ENCODE results near the gene SDK1. TPM values are rescaled to one million over a fixed set of nuclear protein-coding genes. Genes with fewer than 3 reads are reported as not detected.

The SDK1 gene
- total RNA-seq, 1 experiment from 2014 or later = 9.3 TPM

DNA sequence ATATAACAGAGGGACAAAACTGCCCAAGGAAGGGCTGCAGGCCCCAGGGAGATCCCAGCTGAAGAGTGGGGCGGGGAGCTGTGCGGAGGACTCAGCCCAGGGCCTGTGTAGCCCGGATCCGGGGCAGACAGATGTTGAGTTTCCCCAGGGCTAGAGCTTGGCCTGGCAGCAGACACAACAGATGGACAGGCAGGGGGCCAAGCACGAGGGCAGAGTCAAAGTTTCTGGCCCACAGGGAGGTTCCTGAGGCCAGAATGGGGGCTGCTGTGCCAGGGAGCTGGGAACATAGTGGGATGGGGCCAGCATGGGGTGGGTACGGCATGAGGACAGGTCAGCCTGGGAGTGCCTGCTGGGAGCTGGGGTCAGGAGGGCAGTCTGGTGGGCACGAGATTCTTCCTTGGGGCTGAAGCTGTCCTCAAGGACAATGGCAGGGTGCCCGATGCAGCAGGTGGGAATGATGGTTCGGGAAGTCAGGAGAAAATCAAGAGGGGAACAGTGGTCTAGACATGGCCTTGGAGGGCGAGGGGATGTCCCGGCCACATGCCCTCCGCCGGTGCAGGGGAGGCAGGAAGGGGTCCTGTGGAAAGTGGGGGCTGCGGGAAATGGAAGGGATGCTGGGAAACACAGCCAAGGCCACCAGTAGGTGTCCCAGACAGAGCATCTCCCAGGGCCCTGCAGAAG is 862.0 kb downstream of the SDK1 start:
- ATAC-seq (no peak), DNase-seq (ENCODE audit: low spot score) (no peak)
- no peaks in the 10 kb centered on the region for H3K27me3 Mint-ChIP-seq (ENCODE audit: low read depth)
- H3K9me3 Mint-ChIP-seq = no peaks in the 10 kb centered on the region
- TF ChIP-seq, protein P1, sequence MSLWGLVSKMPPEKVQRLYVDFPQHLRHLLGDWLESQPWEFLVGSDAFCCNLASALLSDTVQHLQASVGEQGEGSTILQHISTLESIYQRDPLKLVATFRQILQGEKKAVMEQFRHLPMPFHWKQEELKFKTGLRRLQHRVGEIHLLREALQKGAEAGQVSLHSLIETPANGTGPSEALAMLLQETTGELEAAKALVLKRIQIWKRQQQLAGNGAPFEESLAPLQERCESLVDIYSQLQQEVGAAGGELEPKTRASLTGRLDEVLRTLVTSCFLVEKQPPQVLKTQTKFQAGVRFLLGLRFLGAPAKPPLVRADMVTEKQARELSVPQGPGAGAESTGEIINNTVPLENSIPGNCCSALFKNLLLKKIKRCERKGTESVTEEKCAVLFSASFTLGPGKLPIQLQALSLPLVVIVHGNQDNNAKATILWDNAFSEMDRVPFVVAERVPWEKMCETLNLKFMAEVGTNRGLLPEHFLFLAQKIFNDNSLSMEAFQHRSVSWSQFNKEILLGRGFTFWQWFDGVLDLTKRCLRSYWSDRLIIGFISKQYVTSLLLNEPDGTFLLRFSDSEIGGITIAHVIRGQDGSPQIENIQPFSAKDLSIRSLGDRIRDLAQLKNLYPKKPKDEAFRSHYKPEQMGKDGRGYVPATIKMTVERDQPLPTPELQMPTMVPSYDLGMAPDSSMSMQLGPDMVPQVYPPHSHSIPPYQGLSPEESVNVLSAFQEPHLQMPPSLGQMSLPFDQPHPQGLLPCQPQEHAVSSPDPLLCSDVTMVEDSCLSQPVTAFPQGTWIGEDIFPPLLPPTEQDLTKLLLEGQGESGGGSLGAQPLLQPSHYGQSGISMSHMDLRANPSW (CRISPR knock-in tag; conservative IDR thresholded peaks at IDR 0.05; ENCODE audit: low read depth) = no peak
- TF ChIP-seq NR3C1 (CRISPR knock-in tag; conservative IDR thresholded peaks at IDR 0.05; ENCODE audit: low read depth) (no peak), FOXJ3 (CRISPR knock-in tag; IDR thresholded peaks at IDR 0.05; ENCODE audit: borderline replicate concordance) (no peak), ESRRA (CRISPR knock-in tag; IDR thresholded peaks at IDR 0.05; ENCODE audit: borderline replicate concordance) (no peak), ETV6 (CRISPR knock-in tag; IDR thresholded peaks at IDR 0.05) (no peak), OVOL2 (CRISPR knock-in tag; IDR thresholded peaks at IDR 0.05; ENCODE audit: borderline replicate concordance) (no peak), GABPB1 (CRISPR knock-in tag; IDR thresholded peaks at IDR 0.05) (no peak)
- H3K36me3 Mint-ChIP-seq = no peaks in the 10 kb centered on the region
- POLR2A ChIA-PET = no interaction called here
- H3K4me3 Mint-ChIP-seq = no peak overlapping the region
- CTCF ChIA-PET = no interaction called here
- peaks cover 13% of the 10 kb centered on the region for H3K4me1 Mint-ChIP-seq
- no peak overlapping the region for H3K27ac Mint-ChIP-seq

DNA sequence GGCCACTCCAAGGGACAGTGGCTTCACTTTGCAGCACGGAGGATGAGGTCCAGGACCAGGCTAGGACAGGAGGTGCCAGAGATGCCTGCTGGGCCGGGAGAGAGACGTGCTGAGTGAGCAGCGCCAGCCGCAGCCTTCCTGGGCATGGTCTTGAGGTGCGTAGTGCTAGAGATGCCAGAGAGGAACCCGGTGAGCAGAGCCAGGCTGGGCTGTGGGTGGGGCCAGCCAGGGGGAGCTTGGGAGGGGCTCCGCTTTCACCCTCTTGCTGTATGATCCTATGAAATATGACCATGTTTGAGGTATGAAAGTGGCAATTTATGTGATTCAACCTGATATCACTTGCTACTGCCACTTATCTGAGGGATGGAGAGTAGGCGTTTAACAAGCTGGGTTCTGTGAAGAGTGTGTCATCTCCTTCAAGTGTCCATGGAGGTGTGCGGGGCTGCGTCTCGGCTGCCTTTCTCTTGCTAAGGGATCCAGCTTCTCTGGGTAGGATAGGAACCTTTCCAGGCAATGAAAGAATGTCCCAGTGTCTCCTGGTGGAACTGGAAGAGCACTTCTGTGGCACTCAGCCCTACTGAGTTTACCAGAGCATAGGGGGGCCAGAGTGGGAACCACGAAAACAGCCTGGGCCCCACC is 862.6 kb downstream of the SDK1 start:
- POLR2A ChIA-PET = no interaction called here
- Mint-ChIP-seq H3K27ac (no peak overlapping the region), H3K27me3 (ENCODE audit: low read depth) (no peaks in the 10 kb centered on the region), H3K4me1 (peaks cover 13% of the 10 kb centered on the region), H3K9me3 (no peaks in the 10 kb centered on the region), H3K36me3 (no peaks in the 10 kb centered on the region), H3K4me3 (no peak overlapping the region)
- CTCF ChIA-PET = interaction anchor here (0.7 to 1.2 kb wide), 4 partner anchors 9 to 62 kb away, joined by 3 to 5 read pairs (median 4); no protein-coding TSS in a partner anchor
- TF ChIP-seq IRF2 (CRISPR knock-in tag; IDR thresholded peaks at IDR 0.05; ENCODE audit: borderline replicate concordance, low read depth) (no peak), ZBTB21 (CRISPR knock-in tag; IDR thresholded peaks at IDR 0.05; ENCODE audit: borderline replicate concordance) (no peak), ZNF121 (CRISPR knock-in tag; IDR thresholded peaks at IDR 0.05) (no peak), FOXJ3 (CRISPR knock-in tag; IDR thresholded peaks at IDR 0.05; ENCODE audit: borderline replicate concordance) (no peak), ZNF232 (CRISPR knock-in tag; IDR thresholded peaks at IDR 0.05) (no peak), KAT7 (CRISPR knock-in tag; IDR thresholded peaks at IDR 0.05; ENCODE audit: borderline replicate concordance) (no peak)
- TF ChIP-seq, protein P2, sequence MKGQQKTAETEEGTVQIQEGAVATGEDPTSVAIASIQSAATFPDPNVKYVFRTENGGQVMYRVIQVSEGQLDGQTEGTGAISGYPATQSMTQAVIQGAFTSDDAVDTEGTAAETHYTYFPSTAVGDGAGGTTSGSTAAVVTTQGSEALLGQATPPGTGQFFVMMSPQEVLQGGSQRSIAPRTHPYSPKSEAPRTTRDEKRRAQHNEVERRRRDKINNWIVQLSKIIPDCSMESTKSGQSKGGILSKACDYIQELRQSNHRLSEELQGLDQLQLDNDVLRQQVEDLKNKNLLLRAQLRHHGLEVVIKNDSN (CRISPR knock-in tag; IDR thresholded peaks at IDR 0.05) = no peak
- TF ChIP-seq, protein P3, sequence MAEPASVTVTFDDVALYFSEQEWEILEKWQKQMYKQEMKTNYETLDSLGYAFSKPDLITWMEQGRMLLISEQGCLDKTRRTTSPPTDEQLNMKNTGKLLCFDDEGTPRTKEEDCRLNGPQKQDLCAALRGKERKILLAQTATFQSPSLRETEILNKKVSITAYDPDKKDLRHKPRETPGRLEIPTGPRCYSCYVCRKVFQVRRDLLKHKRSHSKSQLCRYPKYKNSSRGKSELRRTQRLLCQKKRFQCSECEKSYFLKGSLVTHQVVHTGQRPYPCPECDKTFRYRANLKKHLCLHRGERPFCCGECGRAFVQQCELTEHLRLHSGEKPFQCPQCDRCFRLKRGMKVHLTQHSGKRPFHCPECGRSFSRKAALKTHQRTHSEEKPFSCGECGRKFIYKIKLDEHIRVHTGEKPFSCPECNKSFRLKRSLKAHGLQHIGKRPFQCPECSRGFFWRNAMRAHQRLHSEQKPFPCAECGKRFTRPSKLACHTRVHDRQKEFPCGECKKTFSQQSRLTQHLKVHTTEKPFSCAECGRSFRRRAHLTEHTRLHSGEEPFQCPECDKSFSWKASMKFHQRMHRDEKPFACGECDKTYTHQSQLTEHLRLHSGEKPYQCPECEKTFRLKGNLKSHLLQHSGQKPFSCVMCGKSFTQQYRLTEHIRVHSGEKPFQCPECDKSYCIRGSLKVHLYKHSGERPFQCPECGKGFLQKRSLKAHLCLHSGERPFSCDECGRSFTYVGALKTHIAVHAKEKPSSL (CRISPR knock-in tag; conservative IDR thresholded peaks at IDR 0.05) = no peak
- DNase-seq (ENCODE audit: low spot score) (no peak), ATAC-seq (no peak)

DNA sequence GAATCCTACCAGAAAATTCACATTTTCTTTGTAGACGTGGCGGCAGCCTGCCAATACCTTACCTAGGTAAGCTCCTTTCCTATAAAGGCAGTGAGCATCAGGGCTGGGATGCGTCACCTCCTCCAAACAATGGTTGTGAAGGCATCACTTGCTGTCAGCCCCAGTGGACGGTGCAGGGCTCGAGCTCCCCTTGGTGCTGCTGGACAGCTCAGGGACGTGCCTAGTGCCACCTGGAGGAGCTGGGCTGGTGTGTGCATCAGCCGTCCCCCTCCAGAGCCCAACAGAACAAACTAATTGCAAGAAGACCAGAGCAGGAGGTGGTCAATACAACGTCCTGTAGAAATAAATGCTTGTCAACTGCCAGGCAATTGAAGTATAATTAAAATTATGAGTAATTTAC is 863.5 kb downstream of the SDK1 start:
- Mint-ChIP-seq H3K4me1 (peaks cover 13% of the 10 kb centered on the region), H3K36me3 (no peaks in the 10 kb centered on the region), H3K27ac (no peak overlapping the region), H3K27me3 (ENCODE audit: low read depth) (no peaks in the 10 kb centered on the region), H3K4me3 (no peak overlapping the region), H3K9me3 (no peaks in the 10 kb centered on the region)
- POLR2A ChIA-PET = no interaction called here
- ATAC-seq = peak; percentile 57
- no peak for DNase-seq (ENCODE audit: low spot score)
- CTCF ChIA-PET = interaction anchor here (0.8 to 1.2 kb wide), 5 partner anchors 18 to 92 kb away, joined by 3 to 5 read pairs (median 3); no protein-coding TSS in a partner anchor
- TF ChIP-seq ZNF232 (CRISPR knock-in tag; IDR thresholded peaks at IDR 0.05) (no peak), ZNF416 (CRISPR knock-in tag; IDR thresholded peaks at IDR 0.05) (no peak), ATF1 (CRISPR knock-in tag; IDR thresholded peaks at IDR 0.05) (no peak), CBFB (CRISPR knock-in tag; IDR thresholded peaks at IDR 0.05; ENCODE audit: low read depth) (no peak), SMAD4 (CRISPR knock-in tag; IDR thresholded peaks at IDR 0.05) (no peak), SMAD3 (CRISPR knock-in tag; IDR thresholded peaks at IDR 0.05; ENCODE audit: borderline replicate concordance) (no peak), EMX1 (CRISPR knock-in tag; IDR thresholded peaks at IDR 0.05) (no peak)
- TF ChIP-seq, protein P4, sequence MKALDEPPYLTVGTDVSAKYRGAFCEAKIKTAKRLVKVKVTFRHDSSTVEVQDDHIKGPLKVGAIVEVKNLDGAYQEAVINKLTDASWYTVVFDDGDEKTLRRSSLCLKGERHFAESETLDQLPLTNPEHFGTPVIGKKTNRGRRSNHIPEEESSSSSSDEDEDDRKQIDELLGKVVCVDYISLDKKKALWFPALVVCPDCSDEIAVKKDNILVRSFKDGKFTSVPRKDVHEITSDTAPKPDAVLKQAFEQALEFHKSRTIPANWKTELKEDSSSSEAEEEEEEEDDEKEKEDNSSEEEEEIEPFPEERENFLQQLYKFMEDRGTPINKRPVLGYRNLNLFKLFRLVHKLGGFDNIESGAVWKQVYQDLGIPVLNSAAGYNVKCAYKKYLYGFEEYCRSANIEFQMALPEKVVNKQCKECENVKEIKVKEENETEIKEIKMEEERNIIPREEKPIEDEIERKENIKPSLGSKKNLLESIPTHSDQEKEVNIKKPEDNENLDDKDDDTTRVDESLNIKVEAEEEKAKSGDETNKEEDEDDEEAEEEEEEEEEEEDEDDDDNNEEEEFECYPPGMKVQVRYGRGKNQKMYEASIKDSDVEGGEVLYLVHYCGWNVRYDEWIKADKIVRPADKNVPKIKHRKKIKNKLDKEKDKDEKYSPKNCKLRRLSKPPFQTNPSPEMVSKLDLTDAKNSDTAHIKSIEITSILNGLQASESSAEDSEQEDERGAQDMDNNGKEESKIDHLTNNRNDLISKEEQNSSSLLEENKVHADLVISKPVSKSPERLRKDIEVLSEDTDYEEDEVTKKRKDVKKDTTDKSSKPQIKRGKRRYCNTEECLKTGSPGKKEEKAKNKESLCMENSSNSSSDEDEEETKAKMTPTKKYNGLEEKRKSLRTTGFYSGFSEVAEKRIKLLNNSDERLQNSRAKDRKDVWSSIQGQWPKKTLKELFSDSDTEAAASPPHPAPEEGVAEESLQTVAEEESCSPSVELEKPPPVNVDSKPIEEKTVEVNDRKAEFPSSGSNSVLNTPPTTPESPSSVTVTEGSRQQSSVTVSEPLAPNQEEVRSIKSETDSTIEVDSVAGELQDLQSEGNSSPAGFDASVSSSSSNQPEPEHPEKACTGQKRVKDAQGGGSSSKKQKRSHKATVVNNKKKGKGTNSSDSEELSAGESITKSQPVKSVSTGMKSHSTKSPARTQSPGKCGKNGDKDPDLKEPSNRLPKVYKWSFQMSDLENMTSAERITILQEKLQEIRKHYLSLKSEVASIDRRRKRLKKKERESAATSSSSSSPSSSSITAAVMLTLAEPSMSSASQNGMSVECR (CRISPR knock-in tag; IDR thresholded peaks at IDR 0.05; ENCODE audit: borderline replicate concordance) = no peak

Measured in WTC11 (cell line).